HG03060 (cell line): Measurements from ENCODE around the gene NME5.

ENCODE experiments used
- ATAC-seq: cut with Tn5 transposase; IDR thresholded peaks from one replicate; pipeline ENCODE4 v1.9.1; 2021; ENCODE audit warnings: low read depth, moderate number of reproducible peaks; ENCODE audit not compliant: unreplicated experiment

The NME5 gene

DNA sequence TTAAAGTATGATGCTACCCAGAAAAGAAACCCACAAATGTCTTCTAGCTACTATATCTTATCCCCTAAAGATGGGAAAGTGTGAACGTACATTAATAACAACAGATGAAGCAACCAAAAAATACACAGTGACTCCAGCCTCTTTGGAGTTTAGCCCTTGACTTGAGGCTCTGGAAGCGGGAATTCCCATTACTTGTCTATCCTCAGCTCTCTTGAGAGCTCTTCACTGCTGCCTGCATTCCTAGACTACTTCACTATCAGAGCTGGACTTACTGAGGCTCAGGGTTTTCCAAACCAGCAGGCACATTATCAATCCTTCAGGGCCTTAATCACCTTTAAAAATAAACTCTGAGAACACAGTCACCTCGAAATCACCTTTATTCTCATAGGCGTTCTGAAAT is 1.0 kb upstream of the NME5 start:
- no peak for ATAC-seq

GRCh38 chr5:138139781-138140090 is 508 bp upstream of the NME5 start:
- ATAC-seq, result no peak

DNA sequence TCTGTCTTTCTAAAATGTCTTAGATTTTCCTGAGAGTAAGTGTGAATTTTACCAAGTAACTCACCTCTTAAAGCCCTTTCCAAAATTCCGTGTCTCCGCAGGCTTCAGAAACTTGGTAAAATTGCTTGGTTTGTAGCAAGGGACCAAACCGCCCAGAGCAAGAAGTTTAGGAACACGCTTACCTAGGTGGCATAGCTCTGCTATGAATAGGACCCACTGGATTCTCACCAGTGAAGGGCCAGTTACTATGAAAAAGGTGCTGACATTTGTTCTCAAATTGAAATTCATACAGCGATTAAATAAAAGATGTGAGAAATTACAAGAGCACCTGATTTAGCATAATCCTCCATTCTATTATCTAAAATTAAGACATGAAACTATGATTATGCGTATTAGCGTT is 6.7 kb downstream of the NME5 start:
- no peak for ATAC-seq

DNA sequence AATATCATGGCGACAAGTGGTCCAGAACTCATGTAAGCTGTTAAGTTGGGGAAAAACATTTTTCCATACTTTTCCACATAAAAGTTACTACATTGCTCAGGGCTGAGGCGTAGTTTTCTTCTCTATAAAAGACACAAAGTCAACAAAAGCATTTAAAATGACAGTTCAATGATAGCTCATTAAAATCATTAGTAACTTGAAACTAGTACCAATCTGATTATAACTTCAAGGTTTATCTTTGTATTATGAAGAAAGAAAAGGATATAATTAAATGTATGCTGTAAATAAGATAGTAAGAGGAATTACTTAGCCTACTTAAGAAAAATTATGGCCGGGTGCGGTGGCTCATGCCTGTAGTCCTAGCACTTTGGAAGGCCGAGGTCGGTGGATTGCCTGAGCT is 9.9 kb downstream of the NME5 start:
- no peak for ATAC-seq

DNA sequence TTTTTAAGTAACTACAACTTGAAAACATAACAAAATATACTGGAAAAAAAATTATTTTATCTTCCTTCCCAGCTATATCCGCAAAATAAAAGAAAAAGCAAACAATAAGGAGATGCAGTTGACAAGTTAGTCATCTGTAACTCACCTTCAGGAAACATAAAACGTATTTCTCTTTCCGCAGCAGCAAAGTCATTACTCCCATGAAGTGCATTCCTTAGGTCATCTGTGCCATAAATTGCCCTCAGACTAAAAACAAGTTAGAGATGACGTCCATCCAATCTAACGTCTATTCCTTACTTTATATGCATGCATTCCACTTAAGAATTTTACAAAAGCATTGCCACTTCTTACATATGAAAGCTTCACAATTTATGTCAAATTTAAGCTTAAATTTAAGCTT is 10.9 kb downstream of the NME5 start:
- ATAC-seq, result no peak

DNA sequence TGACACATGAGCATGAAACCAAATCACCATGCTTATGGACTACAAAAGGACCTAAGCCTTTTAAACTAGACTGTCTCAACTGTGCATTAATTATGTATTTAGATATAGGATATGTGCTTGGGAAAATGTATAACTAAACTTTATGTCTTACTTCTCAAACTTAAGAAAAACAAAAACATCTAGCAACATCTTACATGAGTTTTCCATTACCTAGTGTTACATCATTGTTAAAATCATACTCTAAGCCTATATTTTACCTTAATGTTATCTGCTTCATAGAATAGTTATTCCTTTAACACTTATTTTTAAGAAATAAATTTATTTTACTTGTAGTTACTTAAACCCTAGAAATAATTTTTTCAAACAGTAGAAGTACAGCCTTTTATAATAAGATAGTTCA is 24.0 kb downstream of the NME5 start:
- no peak for ATAC-seq

- no peak for ATAC-seq
These were observed 27.3 kb downstream of the NME5 start for GRCh38 chr5:138111937-138112336.

GRCh38 chr5:138111181-138111580 is 28.0 kb downstream of the NME5 start:
- no peak for ATAC-seq

GRCh38 chr5:138110266-138110963 is 28.8 kb downstream of the NME5 start:
- ATAC-seq, result no peak

DNA sequence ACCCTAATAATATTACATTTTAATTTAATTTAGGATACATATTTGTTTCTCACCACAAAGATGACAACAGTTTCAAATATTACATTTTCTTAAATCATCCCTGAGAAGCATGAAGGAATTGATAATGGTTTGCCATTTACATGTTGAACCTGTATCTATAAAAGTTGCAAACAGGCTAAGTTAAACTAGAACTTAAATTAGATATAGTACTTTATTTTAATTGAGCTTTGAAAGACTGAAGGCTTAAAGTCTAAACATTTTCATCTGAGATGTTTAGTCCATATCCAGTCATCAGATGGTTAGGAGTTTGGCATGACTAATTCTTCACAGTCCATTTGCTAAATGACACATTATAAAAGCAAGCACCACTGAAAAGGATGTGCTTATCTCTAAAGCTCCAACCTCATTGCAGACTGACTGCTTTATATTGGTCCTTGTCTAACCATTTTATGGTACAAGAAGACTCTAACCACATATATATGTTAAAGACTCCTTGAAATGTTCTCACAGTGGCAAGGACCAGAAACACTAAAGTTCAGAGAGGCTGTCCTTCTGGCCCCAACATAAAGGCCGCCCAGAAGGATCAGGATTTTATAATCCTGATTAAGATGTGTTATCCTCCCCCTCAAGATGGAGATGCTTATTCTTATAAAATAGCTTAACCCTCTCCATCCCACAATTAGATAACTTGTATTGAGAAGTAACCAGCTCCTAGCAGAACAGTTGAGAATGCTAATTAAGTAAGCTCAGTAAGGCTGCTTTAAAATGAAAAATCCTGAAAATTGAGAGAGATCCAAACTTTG is 29.6 kb downstream of the NME5 start:
- ATAC-seq, result no peak

DNA sequence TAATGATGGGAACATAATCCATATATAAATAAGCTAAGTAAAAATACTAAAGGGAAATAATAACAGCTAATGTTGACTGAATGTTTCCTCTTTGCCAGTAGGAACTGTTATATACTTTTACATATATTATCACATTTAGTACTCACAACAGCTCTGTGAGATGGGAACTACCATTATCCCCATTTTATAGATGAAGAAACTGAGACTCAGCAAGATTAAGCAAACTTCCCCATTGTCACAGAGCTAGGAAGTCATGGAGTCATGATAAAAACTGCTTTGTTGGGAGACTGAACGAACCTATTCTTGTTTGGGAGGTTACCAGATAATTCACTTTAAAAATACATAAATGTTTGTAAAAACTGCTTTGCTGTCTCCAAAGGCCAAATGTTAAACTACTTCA is 32.0 kb downstream of the NME5 start:
- no peak for ATAC-seq

- ATAC-seq, result no peak
These were observed 33.5 kb downstream of the NME5 start for GRCh38 chr5:138105709-138106108.

- ATAC-seq, result no peak
These were observed 36.0 kb downstream of the NME5 start for GRCh38 chr5:138103319-138103637.

GRCh38 chr5:138102454-138103318 is 36.5 kb downstream of the NME5 start:
- no peak for ATAC-seq

DNA sequence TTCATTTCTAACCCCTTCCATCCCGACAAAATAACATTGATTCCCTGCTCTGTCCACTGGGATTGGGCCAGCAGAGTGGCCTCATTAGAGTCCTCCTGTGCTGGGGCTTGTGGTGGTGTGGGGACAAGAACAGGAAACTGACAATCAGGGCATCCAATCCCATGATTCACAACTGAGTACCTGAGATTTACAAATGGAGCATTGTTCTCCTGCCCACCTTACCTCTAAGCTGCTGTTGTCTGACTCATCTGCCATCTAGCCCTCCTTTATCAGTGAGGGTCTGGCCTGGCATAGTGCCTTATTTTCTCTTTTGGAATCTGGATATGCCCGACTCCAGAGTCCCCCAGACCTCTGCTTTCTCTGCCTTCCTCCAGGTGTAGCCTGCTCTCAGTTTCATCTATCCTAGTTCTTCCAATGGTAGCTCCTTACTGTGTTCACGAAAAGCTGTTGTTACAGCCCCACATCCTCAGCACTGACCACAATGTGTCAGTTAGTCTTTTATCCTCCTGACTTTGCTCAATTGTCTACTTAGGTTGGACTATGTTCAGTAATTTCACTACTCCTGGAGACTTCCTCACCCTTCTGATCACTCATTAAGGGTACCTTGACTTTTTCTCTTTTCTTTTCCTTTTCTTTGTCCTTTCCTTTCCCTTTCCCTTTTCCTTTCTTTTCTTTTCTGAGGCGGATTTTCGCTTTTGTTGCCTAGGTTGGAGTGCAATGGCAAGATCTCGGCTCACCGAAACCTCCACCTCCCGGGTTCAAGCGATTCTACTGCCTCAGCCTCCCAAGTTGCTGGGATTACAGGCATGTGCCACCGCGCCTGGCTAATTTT is 42.0 kb downstream of the NME5 start:
- no peak for ATAC-seq

DNA sequence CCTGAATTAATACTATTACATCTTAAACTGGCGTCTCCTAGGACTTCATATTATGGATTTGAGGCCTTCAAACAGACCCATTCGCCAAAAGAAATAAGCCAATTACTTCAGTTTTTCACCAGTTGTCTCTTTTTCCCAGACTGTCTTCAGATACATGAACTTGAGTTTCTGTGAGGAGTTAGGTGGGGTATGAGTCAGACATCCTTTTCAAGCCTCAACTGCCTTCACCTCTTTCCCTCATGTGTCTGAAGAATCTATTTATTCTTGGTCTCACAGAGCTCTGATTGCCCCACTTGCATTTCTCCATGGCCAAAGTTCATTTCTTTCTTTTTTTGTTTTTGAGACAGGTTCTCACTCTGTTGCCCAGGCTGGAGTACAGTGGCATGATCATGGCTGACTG is 42.9 kb downstream of the NME5 start:
- ATAC-seq, result no peak

DNA sequence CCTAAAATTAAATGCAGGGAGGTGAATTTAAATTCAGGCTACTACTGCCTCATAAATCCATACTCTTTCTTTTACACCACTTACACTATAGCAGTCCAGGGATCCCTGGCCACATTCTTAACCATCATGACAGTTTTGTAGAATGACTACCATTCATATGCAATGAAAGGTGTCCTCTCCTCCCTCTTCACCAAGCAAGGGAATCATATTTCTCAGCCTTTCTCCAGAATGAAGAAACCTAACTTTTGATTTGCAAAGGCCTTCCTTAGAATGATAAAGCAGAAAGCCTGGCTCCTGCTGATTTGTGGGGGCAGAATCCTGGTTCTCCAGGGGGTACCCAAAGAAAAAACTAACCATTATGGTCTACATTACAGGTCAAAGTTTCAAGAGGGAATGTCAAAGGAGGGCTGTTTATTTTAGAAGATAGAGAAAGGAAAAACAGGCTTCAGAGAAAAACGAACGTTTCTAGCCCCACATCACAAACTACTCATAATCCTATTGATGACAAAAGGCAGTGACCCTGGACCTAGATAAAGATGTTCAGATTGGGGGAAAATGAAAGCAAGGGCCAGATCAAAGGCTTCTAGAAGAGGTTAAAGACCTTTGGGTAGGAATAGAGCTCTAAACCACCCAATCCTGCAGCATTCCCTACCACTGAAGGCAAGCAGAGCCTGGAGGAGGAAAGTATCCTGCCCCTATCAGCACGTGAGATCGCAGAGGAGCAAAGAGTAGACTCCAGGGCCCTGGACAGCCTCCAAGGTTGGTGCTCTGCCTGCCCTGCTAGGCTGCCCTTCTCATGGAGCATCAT is 43.9 kb downstream of the NME5 start:
- no peak for ATAC-seq

- no peak for ATAC-seq
These were observed 46.2 kb downstream of the NME5 start for GRCh38 chr5:138093036-138093435.

- ATAC-seq, result no peak
These were observed 46.9 kb downstream of the NME5 start for GRCh38 chr5:138092301-138092700.

DNA sequence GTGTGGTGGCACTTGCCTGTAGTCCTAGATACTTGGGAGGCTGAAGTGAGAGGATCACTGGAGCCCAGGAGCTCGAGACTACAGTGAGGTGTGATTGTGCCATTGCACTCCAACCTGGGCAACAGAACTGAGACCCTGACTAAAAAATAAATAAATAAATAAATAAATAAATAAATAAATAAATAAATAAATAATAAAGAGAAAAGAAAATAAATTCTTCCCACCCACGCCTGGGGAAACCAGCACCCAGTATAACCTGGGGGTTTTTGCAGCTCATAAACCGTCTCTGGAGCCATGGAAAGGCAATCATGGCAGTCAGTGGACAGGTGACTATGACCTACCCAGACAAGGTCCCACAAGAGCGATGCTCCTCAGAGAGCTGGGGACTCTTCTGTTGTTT is 47.5 kb downstream of the NME5 start:
- ATAC-seq, result no peak
